T-helper 2 cell (primary cell): ENCODE data around the gene ANO9.
"Not testable (repeated sequence)": the region's sequence is repeated elsewhere in the genome, so short reads cannot be mapped to it uniquely, and the experiment has no call there.

Source experiments
- DNase-seq, 5 experiments: peaks; one replicate each; pipeline versions ENCODE4 v3.0.0 to v3.0.0-alpha.2; 2012 to 2022

The ANO9 gene

GRCh38 chr11:400241-400689 is 41.5 kb downstream of the ANO9 start:
- no peak for DNase-seq

DNA sequence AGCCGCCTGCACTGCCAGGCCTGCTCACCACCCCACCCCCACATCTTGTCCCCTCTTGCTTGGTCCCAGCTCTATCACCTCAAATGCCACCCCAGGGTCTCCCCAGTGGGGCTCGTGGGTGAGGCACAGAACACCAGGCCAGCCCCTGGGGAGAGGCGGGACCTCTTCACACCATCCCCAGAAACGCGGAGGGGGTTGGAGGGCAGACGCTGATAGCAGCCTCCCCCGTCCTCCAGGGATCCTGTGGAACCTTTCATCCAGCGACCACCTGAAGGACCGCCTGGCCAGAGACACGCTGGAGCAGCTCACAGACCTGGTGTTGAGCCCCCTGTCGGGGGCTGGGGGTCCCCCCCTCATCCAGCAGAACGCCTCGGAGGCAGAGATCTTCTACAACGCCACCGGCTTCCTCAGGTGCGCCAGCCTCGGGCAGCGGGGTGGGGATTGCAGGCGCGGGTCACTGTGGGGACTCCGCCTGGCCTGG is 42.0 kb downstream of the ANO9 start:
- no peak for DNase-seq

DNA sequence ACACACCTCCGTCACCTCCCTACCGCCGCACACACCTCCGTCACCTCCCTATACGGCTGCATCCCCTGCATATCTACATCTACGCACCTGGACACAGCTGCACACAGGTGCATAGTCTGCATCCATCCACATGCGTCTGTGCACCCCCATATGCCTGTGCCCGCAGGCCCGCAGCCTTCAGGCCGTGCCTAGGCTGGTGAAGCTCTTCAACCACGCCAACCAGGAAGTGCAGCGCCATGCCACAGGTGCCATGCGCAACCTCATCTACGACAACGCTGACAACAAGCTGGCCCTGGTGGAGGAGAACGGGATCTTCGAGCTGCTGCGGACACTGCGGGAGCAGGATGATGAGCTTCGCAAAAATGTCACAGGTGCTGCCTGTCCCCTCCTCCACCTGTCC is 43.0 kb downstream of the ANO9 start:
- peak in 1 of 5 experiments; percentile 43 for DNase-seq

GRCh38 chr11:396948-397548 is 44.8 kb downstream of the ANO9 start:
- DNase-seq = peak in 1 of 5 experiments; percentile 64

DNA sequence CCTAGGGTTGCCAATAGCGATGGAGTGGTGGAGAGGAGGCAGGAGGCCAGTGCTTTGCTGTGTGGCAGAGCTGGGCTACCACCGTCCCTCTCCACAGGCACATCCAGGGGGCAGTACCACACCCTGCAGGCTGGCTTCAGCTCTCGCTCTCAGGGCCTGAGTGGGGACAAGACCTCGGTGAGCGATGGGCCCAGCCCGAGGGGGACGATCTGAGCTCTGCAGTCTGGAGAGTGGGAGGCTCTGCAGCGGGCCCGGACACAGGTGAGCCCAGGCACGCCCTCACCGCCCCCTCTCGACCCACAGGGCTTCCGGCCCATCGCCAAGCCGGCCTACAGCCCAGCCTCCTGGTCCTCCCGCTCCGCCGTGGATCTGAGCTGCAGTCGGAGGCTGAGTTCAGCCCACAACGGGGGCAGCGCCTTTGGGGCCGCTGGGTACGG is 45.3 kb downstream of the ANO9 start:
- DNase-seq = peak in 1 of 5 experiments; percentile 37

- no peak for DNase-seq
Observed at GRCh38 chr11:395866-396265, 45.9 kb downstream of the ANO9 start.

GRCh38 chr11:394858-395655 is 46.8 kb downstream of the ANO9 start:
- DNase-seq = no peak

GRCh38 chr11:394034-394857 is 47.6 kb downstream of the ANO9 start, which contains the start of gene PKP3:
Gene PKP3 (plus strand): TSS chr11:394209. CDS start chr11:394293, 84 bp downstream.
- no peak for DNase-seq

- no peak for DNase-seq
Observed at GRCh38 chr11:393219-394033, 48.4 kb downstream of the ANO9 start.

- DNase-seq = no peak
Observed at GRCh38 chr11:392102-392777, 49.6 kb downstream of the ANO9 start.

DNA sequence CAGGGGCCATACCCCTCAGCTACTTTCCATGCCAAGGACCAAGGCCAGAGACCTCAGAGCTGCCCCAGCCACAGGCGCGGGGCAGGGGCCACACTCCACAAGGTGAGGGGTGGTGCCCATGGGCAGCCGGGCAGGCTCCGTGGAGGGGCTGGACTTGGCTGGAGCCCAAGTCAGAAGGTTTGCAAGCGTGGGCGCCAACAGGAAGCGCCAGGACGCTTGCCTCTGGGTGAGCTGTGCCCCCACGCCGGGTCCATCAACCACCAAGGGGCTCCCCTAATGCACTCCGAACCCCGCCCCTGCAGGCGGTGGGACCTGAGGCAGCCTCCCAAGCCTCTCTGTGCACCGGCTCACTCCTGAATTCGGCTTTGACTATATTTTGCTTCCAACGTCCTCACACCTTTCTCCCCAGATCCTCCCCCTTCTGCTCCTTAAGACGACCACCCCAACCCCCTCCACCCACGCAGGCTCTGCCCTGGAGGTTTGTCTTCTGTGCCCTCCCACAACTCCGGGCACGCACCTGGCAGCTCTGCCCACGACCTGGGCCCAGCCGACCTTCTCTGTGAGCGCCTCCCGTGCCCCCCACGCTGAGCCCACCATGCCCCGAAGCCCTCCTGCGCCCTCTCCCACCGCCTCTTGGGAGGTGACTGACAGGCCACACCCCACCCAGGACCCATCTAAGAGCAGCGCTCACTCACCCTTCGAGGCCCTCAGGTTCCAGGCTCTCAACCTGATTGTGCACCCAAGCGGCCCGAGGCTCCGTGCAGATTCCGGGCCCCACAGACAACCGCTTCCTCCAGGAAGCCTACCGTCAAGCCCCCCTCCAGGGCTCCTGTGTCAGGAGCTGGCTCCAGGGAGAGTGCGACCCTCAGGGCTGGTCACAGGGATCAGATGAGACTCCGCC is 50.4 kb downstream of the ANO9 start:
- DNase-seq = no peak

DNA sequence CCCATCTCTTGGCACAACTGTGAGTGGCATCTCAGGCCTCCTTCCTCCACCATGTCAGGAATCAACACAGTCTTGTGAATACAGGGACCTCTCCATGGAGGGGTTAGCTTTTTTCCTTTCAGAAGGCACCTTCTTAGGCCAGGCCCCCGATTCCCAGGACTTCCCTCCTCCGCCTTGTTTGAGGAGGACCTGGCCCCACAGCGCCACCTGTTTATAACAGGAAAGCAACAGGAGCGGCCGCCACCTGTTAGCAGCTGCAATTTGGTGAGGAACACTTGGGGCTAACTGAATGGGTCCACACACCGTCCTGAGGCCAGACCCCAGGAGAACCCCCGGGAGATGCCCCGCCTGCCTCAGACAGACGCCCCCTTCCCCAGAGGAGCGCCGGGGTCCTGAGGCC is 51.6 kb downstream of the ANO9 start:
- DNase-seq = no peak

DNA sequence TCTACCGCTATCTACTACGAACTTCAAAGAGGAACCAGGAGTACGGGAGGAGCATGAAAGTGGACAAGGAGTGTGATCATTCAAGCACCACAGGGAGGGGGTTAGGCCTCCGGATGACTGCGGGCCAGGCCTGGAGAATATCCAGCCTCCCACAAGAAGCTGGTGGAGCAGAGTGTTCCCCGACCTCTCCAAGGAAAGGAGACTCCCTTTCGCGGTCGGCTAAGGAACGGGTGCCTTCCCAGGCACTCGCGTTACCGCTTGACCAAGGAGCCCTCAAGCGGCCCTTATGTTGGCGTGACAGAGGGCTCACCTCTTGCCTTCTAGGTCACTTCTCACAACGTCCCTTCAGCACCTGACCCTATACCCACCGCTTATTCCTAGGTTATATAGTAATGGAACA is 52.4 kb downstream of the ANO9 start:
- DNase-seq = not testable (repeated sequence)

- DNase-seq = peak in 1 of 5 experiments; percentile 29
Observed at GRCh38 chr11:387193-387793, 54.5 kb downstream of the ANO9 start.

- DNase-seq = no peak
Observed at GRCh38 chr11:386483-386882, 55.3 kb downstream of the ANO9 start.

DNA sequence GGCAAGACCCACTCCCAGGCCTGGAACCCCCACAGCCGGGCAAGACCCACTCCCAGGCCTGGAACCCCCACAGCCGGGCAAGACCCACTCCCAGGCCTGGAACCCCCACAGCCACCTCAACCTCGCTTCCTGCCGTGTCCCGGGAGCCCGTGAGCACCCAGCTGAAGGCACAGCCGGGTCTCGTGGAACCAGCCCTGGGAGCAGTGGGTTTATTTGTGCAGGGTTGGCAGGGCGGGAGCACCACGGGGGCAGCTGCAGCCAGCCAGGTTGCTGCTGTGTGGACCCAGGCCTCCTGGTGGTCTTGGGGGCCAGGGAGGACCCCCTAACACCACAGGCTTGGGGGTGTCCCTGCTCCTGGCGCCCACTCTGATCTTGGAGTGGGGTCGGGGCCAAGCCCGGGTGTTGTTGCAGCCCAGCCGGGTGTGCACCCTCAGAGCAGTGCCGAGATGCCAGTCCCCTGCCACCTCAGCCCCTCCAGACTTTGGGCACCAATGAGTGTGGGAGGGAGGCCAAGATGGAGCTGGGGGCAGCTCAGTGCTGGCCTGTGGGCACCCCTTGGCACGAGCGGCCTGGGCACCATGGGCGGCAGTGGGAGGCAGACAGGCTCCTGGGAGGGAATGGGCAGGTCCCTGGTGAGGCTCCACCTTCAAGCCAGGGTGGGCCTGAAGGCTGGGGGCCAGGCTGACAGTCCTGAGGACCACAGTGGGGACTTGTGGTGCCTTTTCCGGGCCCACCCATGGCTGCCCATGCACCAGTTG is 56.0 kb downstream of the ANO9 start:
- no peak for DNase-seq

GRCh38 chr11:384511-384910 is 57.3 kb downstream of the ANO9 start:
- no peak for DNase-seq

GRCh38 chr11:383431-383830 is 58.4 kb downstream of the ANO9 start:
- DNase-seq = no peak

DNA sequence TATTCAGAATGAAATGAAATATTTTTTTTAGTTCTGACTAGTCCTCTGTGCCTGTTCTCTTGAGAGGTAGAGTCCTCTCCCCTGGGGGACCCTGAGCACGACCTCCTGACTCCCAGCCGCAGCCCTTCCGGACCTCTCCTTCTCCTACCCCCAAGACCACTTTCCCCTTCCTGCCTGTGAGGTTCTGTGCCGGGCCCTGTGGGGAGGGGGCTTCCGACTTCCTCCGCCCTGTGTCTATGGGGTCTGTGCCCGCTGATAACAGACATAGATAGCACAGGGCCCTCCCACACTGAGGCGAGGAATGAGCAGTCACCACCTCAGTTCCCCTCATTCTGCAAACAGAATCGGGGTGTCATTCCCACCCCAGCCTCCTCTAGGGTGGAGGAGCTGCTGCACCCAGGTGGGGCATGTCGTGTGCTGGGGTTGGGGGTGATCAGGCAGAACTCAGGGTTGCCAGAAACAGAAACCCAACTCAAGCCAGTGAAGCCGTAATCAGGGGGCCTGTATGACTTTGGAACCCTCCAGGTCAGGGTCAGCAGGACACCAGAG is 59.7 kb downstream of the ANO9 start:
- DNase-seq = no peak
